ENCODE data around the gene HS2ST1.

Gene HS2ST1

GRCh38 chr1:87104140-87104539 lies 189.7 kb downstream of the HS2ST1 start:
- no peak for DNase-seq (ENCODE audit: low spot score)
- no peak for TF ChIP-seq CTCF (IDR thresholded peaks at IDR 0.05; ENCODE audit: extremely low read depth, missing control alignments)

GRCh38 chr1:87104945-87105344 lies 190.5 kb downstream of the HS2ST1 start:
- no peak for TF ChIP-seq CTCF (IDR thresholded peaks at IDR 0.05; ENCODE audit: extremely low read depth, missing control alignments)
- DNase-seq (ENCODE audit: low spot score), result no peak

- no peak for TF ChIP-seq CTCF (IDR thresholded peaks at IDR 0.05; ENCODE audit: extremely low read depth, missing control alignments)
- no peak for DNase-seq (ENCODE audit: low spot score)
Observed at GRCh38 chr1:87106144-87106543, 191.7 kb downstream of the HS2ST1 start.

GRCh38 chr1:87106867-87107266 lies 192.4 kb downstream of the HS2ST1 start:
- DNase-seq (ENCODE audit: low spot score), result no peak
- no peak for TF ChIP-seq CTCF (IDR thresholded peaks at IDR 0.05; ENCODE audit: extremely low read depth, missing control alignments)

- TF ChIP-seq CTCF (IDR thresholded peaks at IDR 0.05; ENCODE audit: extremely low read depth, missing control alignments), result no peak
- DNase-seq (ENCODE audit: low spot score), result no peak
Observed at GRCh38 chr1:87108228-87108627, 193.8 kb downstream of the HS2ST1 start.

GRCh38 chr1:87108814-87109411 lies 194.5 kb downstream of the HS2ST1 start:
- TF ChIP-seq CTCF (IDR thresholded peaks at IDR 0.05; ENCODE audit: extremely low read depth, missing control alignments), result no peak
- no peak for DNase-seq (ENCODE audit: low spot score)

- no peak for DNase-seq (ENCODE audit: low spot score)
- TF ChIP-seq CTCF (IDR thresholded peaks at IDR 0.05; ENCODE audit: extremely low read depth, missing control alignments), result no peak
Observed at GRCh38 chr1:87111659-87112371, 197.4 kb downstream of the HS2ST1 start.
